Aortic smooth muscle cell (primary cell): Measurements from ENCODE around the gene CHD3. TPM values are rescaled to one million over a fixed set of nuclear protein-coding genes. Genes with fewer than 3 reads are reported as not detected.

ENCODE experiments used
- total RNA-seq: library from RNA; depleted of rRNA; stranded (reverse); fragments of >200 nt; gene quantifications from 2 replicates; pipeline ENCODE4 v1.2.3, GENCODE V29; 2014

CHD3 gene
- 135 and 146 TPM in 2 replicates for total RNA-seq

DNA sequence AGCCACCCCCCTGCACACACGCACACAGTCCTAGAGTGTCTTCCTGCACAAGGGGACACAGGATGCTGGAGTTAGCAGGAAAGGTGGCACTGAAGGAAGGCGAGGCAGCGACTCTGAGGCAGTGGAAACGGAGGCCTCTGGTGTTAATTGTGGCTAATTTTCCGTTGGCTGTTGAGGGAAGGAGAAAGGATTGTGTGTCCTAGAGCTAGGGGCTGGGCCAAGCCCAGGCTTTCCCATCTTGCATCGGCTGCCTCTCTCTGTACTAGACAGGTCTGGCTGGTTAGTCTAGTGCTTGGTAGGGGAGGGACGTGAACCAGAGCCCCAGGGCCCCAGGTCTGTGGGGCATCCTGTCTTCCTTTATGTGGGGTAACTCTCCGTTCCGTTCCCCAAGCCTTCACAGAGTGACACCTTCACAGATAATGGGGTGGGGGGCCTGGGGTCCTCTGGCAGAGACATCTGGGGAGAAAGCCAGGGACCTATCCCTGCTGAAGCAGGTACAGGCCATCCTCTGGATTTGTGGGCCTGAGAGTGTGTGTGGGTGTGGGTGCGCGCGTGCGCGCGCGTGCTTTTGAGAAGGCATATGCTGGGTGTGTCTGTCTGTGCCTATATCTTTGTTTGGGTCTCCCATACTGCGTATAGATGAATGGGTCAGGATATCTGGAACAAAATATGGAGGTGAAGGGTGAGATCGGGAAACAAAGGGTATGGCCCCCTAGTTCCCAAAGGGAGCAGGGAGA, at the start of gene CHD3:
Gene CHD3 (plus strand): TSS at position 606 of the 737 bp plus-strand sequence. CDS start 212 bp downstream, outside the sequence.

DNA sequence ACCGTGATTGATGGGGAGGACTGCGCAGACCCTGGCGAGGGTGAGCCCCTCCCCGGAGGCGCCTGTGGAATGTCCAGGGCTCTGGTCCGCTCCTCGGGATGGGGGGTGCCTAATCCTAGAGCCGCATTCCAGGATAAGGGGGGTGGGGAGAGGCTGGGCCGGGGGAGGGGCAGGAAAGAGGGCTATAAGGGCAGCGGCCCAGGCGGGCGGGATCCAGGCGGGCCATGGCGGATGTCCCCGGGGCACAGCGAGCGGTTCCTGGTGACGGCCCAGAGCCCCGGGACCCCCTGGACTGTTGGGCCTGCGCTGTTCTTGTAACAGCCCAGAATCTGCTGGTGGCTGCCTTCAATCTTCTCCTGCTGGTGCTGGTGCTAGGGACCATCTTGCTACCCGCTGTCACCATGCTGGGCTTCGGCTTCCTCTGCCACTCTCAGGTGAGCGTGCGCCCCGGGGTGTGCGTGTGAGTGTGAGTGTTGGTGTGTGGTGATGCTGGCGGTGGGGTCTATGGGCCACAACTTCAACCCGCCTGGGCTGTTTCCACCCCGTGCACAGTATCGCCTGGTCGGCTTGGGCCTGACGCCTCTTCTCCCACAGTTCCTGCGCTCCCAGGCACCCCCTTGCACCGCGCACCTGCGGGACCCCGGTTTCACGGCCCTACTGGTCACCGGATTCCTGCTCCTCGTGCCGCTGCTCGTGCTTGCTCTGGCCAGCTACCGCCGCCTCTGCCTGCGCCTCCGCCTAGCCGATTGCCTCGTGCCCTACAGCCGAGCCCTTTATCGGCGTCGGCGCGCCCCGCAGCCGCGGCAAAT, 33.5 kb upstream of the CHD3 start, which contains the start of gene TMEM88:
Gene TMEM88 (plus strand): TSS at position 216 of the 809 bp plus-strand sequence. CDS start 9 bp downstream, at position 225.

DNA sequence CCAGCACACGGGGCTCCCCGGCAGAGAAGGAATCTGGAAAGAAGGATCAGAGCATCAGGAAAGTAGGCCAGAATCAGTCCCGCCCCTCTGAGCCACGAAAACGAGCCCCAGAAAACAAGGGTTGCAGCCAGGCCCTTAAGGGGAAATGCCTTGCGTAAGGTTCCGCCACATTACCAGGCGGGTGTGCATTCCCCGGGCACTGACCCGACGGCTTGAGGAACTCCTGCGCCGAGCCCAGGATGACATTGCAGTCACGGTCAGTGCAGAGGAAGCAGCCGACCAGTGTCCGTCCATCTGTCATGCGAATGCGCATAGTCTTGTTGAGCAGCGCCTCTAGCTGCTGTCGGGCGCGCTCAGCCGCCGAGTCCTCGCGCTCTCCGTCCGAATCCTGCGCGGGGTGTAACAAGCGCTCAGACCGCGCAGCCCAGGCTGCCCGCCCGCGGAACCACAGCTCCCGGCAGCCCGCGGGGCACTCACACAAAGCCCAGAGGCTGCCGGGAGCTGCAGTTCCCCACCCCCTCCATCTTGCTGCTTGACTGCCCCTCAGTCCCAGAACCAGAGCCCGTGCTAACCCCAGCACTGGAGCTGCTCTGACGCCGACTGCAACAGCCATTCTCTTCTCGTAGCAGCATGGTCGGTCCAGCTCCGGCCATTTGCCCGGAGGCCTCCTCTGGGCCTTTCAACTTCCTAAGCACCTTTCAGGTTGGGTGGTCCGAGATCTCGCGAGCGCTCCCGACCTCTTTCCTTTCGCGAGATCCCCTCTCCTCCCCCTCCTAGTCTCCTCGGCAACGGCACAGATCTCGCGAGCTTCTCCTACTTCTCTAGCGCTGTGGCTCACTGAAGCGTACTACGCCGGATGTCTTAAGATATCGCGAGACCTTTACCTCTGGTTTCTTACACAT, 31.5 kb upstream of the CHD3 start, which contains the start of gene NAA38:
Gene NAA38 (minus strand): TSS at position 749 of the 902 bp plus-strand sequence. CDS start 96 bp downstream, at position 653.

DNA sequence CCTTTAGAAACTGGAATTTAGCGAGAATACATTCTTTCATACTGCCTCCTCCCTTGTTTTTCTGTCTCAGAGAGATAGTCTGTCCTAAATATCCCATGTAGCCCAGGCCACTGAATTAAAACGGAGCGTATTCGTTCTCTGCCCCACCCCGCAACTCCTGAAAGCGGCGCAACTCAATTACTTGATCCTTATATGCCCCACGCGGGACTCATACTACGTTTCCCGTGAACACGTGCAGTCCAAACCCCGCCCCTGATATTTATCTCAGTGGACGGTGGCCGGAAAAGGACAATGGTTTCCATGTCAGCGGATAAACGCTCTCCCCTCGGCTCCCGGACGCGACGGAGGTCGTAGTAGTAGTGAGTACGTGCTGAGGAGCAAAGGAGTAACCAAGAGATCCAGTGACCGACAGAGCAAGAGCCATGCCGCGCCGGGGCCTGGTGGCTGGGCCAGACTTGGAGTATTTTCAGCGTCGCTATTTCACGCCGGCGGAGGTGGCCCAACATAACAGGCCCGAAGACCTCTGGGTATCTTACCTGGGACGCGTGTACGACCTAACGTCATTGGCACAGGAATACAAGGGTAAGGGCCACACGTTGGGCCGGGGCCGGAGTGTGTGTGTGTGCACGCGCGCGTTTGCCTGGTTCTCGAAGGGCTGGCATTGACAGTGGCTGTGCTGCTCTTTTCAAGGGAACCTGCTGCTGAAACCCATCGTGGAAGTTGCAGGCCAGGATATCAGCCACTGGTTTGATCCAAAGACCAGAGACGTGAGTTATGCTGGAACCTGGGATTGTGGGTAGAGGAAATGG, 30.7 kb upstream of the CHD3 start, which contains the start of gene CYB5D1:
Gene CYB5D1 (plus strand): TSS at position 291 of the 809 bp plus-strand sequence. CDS start 132 bp downstream, at position 423.

GRCh38 chr17:7915611-7916384, 27.2 kb downstream of the CHD3 start, which contains the start of gene RNF227:
RNF227 (minus strand) TSS chr17:7916289; CDS start chr17:7916195, 94 bp downstream.

GRCh38 chr17:7929158-7930023, 40.8 kb downstream of the CHD3 start, which contains the start of gene KCNAB3:
KCNAB3 (minus strand) TSS chr17:7929856; CDS start chr17:7929435, 421 bp downstream.

DNA sequence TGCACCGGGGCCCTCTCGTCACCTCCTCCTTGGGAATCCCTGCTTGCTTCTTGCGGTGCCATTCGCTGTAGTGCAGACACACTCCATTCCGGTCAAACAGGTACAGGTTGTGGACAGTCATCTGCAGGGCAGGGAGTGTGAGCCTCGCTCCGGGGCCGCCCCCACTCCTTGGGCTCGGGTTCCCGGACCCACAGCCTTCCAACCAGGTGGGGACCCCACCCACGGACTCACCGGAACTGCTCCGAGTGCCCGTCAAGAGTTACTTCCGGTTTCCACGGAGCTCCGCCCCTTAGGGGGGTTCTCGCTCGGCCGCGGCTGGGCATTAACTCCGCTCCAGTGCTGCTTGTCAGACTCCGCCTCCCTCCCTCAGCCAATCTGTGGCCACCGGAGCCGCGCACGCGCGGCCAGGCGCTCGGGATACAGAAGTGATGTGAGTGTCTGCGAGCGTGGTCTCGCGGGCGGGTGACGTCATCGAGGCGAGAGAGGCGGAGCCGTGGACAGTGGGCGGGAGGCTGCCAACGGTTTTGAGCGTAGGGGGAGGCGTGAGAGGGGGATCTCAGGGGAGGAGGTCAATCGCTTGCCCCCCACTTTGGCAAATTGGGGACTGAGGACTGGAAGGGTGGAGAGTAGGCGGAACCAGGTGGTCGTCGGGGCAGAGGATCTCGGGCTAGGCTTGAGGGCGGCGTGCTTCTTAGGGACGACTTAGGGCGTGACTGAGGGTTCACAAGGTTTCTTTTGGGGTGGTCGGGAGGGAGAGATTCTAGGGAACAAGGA, 43.3 kb downstream of the CHD3 start, which contains the start of the genes CNTROB and TRAPPC1:
Gene CNTROB (plus strand): TSS at position 498 of the 774 bp plus-strand sequence. CDS start 874 bp downstream, outside the sequence.
Gene TRAPPC1 (minus strand): TSS at position 238 of the 774 bp plus-strand sequence. CDS start 117 bp downstream, at position 121.

Other genes with a start within 250 kb of the CHD3 start
- under 0.01 TPM in 2 replicates for gene ATP1B2, start 237.9 kb upstream of the CHD3 start, total RNA-seq
- 14.1 and 19.5 TPM in 2 replicates for gene TP53, start 201.3 kb upstream of the CHD3 start, total RNA-seq
- gene WRAP53, start 200.3 kb upstream of the CHD3 start, total RNA-seq = 3.3 and 4.9 TPM in 2 replicates
- gene EFNB3, start 183.6 kb upstream of the CHD3 start, total RNA-seq = under 0.01 and 0.12 TPM in 2 replicates
- 0.12 and 0.13 TPM in 2 replicates for gene DNAH2, start 171.0 kb upstream of the CHD3 start, total RNA-seq
- gene KDM6B, start 54.6 kb upstream of the CHD3 start, total RNA-seq = 3.6 and 3.9 TPM in 2 replicates
- 0.37 and 0.40 TPM in 2 replicates for gene TMEM88, start 33.7 kb upstream of the CHD3 start, total RNA-seq
- gene NAA38, start 31.2 kb upstream of the CHD3 start, total RNA-seq = 92.8 and 145 TPM in 2 replicates
- 9.4 and 9.9 TPM in 2 replicates for gene CYB5D1, start 30.8 kb upstream of the CHD3 start, total RNA-seq
- gene RNF227, start 27.5 kb downstream of the CHD3 start, total RNA-seq = 0.87 and 3.7 TPM in 2 replicates
- gene KCNAB3, start 41.1 kb downstream of the CHD3 start, total RNA-seq = 0.13 and 0.25 TPM in 2 replicates
- 51.5 and 60.6 TPM in 2 replicates for gene TRAPPC1, start 43.2 kb downstream of the CHD3 start, total RNA-seq
- 21.5 and 30.1 TPM in 2 replicates for gene CNTROB, start 43.4 kb downstream of the CHD3 start, total RNA-seq
- not detected in 2 replicates for gene GUCY2D, start 113.8 kb downstream of the CHD3 start, total RNA-seq
- not detected in 2 replicates for gene ALOX15B, start 150.3 kb downstream of the CHD3 start, total RNA-seq
- not detected in 2 replicates for gene ALOX12B, start 198.9 kb downstream of the CHD3 start, total RNA-seq
- not detected in 2 replicates for gene ALOXE3, start 229.7 kb downstream of the CHD3 start, total RNA-seq
- gene HES7, start 235.3 kb downstream of the CHD3 start, total RNA-seq = 0.12 TPM in 1 of 2 replicates, not detected in the other